CD4-positive, alpha-beta T cell treated with Interleukin-12 subunit alpha and Interleukin-12 subunit beta, for 1 hour (primary cell): Measurements from ENCODE around the gene CDHR1.

Experiments used
- DNase-seq: peaks from one replicate; pipeline ENCODE4 v3.0.0-alpha.2; 2020

CDHR1 gene

DNA sequence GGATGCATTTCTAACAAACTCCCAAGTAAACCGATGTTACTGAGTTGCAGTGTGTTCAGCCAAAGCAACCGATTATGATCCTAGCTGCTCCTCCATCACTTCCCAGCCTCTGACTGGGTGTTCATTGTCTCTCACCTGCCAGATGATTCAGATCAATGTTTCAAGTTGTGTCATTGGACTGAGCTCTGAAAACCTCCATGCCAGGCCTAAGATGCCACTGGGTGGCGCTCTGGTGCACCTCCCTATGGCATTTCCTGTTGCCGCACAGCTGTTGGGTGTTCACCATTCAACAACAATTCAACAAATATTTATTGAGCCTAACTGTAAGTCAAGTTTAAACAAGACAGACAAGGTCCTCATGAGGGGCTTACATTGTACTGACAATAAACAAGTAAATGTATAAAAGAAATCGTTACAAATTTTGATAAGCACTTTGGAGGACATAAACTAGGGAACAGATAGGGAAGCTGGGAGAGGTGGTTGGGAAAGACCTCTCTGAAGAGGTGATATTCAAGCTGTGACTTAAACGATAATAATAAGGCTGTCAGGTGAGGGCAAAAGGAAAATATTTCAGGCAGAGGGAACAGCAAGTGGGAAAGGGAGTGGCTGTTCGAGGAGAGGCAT, 73.3 kb downstream of the CDHR1 start:
- DNase-seq: peak; percentile 57

DNA sequence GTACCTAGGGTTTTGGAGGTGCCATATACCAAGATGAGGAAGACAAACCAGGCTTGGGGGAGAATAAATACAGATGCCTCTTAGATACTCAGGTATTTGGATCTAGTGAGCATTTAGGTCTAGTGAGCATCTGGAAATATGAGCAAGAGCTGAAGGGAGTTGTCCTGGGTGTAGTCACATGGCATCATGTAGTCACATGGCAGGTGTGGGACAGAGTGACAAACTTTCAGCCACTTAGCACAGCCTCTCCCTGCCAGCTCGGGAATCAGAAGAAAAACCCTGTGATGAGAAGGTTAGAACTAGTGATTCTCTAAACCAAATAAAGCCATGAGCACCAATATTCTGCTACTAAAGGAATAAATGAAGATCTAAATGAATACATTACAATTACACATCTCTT, 74.8 kb downstream of the CDHR1 start:
- no peak for DNase-seq
